H1 (cell line): ENCODE data around the gene GLOD4. TPM values are rescaled to one million over a fixed set of nuclear protein-coding genes. Genes with fewer than 3 reads are reported as not detected.

Source experiments
- polyA plus RNA-seq, 7 experiments: library from polyadenylated mRNA; depleted of rRNA in 3 of 7; stranded (reverse) in 5 of 7; unstranded in 2 of 7; fragments of >200 nt in 5 of 7; fragments of 200-250 nt in 2 of 7; gene quantifications; 1 replicate in 5 of 7; 2 replicates in 1 of 7; 4 replicates in 1 of 7; pipeline versions ENCODE4 v1.2.1 to v1.2.3, GENCODE V29; 2011 to 2013; ENCODE audit warnings: missing spikeins in 2 of 7, mixed read lengths in 2 of 7
- total RNA-seq: library from RNA; stranded (reverse); fragmentation: NEBNext Ultra II Directional; extraction: Animal tissue kit (Norgen Biotek cat#: 25700); gene quantifications from 2 replicates; pipeline ENCODE4 v1.2.1, GENCODE V29; 2021
- TF ChIP-seq, protein P1 (sequence below): fragments of 300-600 bp; sonication (generic); IDR thresholded peaks from 2 replicates; pipeline ENCODE4 v1.7.1; 2012; ENCODE audit warnings: low read length, moderate library complexity, mild to moderate bottlenecking, inconsistent platforms; ENCODE audit not compliant: insufficient replicate concordance

The GLOD4 gene
- total and polyA plus RNA-seq, 2 of the 8 experiments (the other 6 are each of a cell fraction or from before 2014, with no cell fraction given), result 36.8 to 81.3 TPM

DNA sequence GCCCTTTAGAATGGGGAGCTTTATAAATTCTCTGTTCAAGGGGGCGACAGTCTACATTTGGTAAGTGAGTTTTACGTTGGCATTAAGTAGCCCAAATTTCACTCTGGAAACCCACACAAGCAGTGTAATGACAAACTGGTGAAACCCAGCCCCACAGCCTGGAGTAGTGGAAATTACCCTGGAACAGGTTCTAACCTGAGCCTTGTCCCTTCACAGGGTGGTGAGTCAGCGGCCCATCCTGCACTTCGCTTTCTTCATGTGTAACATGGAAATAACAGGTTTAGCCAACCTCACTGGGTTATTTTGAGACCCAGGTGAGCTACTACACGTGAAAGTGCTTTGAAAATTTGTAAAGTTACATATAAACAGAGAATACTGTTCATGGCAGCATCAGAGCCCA is 53.2 kb downstream of the GLOD4 start (continued):
- TF ChIP-seq, protein P1, sequence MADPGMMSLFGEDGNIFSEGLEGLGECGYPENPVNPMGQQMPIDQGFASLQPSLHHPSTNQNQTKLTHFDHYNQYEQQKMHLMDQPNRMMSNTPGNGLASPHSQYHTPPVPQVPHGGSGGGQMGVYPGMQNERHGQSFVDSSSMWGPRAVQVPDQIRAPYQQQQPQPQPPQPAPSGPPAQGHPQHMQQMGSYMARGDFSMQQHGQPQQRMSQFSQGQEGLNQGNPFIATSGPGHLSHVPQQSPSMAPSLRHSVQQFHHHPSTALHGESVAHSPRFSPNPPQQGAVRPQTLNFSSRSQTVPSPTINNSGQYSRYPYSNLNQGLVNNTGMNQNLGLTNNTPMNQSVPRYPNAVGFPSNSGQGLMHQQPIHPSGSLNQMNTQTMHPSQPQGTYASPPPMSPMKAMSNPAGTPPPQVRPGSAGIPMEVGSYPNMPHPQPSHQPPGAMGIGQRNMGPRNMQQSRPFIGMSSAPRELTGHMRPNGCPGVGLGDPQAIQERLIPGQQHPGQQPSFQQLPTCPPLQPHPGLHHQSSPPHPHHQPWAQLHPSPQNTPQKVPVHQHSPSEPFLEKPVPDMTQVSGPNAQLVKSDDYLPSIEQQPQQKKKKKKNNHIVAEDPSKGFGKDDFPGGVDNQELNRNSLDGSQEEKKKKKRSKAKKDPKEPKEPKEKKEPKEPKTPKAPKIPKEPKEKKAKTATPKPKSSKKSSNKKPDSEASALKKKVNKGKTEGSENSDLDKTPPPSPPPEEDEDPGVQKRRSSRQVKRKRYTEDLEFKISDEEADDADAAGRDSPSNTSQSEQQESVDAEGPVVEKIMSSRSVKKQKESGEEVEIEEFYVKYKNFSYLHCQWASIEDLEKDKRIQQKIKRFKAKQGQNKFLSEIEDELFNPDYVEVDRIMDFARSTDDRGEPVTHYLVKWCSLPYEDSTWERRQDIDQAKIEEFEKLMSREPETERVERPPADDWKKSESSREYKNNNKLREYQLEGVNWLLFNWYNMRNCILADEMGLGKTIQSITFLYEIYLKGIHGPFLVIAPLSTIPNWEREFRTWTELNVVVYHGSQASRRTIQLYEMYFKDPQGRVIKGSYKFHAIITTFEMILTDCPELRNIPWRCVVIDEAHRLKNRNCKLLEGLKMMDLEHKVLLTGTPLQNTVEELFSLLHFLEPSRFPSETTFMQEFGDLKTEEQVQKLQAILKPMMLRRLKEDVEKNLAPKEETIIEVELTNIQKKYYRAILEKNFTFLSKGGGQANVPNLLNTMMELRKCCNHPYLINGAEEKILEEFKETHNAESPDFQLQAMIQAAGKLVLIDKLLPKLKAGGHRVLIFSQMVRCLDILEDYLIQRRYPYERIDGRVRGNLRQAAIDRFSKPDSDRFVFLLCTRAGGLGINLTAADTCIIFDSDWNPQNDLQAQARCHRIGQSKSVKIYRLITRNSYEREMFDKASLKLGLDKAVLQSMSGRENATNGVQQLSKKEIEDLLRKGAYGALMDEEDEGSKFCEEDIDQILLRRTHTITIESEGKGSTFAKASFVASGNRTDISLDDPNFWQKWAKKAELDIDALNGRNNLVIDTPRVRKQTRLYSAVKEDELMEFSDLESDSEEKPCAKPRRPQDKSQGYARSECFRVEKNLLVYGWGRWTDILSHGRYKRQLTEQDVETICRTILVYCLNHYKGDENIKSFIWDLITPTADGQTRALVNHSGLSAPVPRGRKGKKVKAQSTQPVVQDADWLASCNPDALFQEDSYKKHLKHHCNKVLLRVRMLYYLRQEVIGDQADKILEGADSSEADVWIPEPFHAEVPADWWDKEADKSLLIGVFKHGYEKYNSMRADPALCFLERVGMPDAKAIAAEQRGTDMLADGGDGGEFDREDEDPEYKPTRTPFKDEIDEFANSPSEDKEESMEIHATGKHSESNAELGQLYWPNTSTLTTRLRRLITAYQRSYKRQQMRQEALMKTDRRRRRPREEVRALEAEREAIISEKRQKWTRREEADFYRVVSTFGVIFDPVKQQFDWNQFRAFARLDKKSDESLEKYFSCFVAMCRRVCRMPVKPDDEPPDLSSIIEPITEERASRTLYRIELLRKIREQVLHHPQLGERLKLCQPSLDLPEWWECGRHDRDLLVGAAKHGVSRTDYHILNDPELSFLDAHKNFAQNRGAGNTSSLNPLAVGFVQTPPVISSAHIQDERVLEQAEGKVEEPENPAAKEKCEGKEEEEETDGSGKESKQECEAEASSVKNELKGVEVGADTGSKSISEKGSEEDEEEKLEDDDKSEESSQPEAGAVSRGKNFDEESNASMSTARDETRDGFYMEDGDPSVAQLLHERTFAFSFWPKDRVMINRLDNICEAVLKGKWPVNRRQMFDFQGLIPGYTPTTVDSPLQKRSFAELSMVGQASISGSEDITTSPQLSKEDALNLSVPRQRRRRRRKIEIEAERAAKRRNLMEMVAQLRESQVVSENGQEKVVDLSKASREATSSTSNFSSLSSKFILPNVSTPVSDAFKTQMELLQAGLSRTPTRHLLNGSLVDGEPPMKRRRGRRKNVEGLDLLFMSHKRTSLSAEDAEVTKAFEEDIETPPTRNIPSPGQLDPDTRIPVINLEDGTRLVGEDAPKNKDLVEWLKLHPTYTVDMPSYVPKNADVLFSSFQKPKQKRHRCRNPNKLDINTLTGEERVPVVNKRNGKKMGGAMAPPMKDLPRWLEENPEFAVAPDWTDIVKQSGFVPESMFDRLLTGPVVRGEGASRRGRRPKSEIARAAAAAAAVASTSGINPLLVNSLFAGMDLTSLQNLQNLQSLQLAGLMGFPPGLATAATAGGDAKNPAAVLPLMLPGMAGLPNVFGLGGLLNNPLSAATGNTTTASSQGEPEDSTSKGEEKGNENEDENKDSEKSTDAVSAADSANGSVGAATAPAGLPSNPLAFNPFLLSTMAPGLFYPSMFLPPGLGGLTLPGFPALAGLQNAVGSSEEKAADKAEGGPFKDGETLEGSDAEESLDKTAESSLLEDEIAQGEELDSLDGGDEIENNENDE, result no peak
